ENCODE measurements around the gene BZW2. TPM values are rescaled to one million over a fixed set of nuclear protein-coding genes. Genes with fewer than 3 reads are reported as not detected.
A peak's percentile ranks its signal among the peaks of the same experiment; 100 is the strongest.

The BZW2 gene
- total and polyA plus RNA-seq, 4 donors: 32.4 to 53.7 (median 46.1) TPM

GRCh38 chr7:16753102-16753931 is 107.3 kb downstream of the BZW2 start, which contains the start of gene TSPAN13:
TSPAN13 (plus strand) TSS chr7:16753755; CDS start chr7:16753968, 213 bp downstream.
- ATAC-seq (ENCODE audit: insufficient read depth, low FRiP score) (peak; percentile 93), DNase-seq (peak; percentile 83 to 90 (median 87))
- 3 to 4% methylated on average over 40 to 48 of the region's 48 CpGs for WGBS, 2 donors
- peaks cover 0 to 3% (median 0%) of the 10 kb centered on the region in 3 donors for H3K27me3 ChIP-seq (ENCODE audit: control insufficient read depth in 3 of 3, insufficient read depth in 3 of 3, low read length in 2 of 3)
- peak within 1 kb of the TSS; percentile 52 to 82 for H3K9ac ChIP-seq (ENCODE audit: insufficient read depth in 1 of 2, low read length in 2 of 2)
- TF ChIP-seq, protein P1, sequence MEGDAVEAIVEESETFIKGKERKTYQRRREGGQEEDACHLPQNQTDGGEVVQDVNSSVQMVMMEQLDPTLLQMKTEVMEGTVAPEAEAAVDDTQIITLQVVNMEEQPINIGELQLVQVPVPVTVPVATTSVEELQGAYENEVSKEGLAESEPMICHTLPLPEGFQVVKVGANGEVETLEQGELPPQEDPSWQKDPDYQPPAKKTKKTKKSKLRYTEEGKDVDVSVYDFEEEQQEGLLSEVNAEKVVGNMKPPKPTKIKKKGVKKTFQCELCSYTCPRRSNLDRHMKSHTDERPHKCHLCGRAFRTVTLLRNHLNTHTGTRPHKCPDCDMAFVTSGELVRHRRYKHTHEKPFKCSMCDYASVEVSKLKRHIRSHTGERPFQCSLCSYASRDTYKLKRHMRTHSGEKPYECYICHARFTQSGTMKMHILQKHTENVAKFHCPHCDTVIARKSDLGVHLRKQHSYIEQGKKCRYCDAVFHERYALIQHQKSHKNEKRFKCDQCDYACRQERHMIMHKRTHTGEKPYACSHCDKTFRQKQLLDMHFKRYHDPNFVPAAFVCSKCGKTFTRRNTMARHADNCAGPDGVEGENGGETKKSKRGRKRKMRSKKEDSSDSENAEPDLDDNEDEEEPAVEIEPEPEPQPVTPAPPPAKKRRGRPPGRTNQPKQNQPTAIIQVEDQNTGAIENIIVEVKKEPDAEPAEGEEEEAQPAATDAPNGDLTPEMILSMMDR (IDR thresholded peaks at IDR 0.05; ENCODE audit: control extremely low read depth, extremely low read depth): no peak
- no peaks in the 10 kb centered on the region for H3K36me3 ChIP-seq (ENCODE audit: control insufficient read depth in 4 of 4, insufficient read depth in 4 of 4, low read length in 4 of 4)
- H3K4me3 ChIP-seq: peak within 1 kb of the TSS; percentile 45
- peak within 1 kb of the TSS; percentile 21 to 83 for H3K27ac ChIP-seq (ENCODE audit: low read depth in 1 of 2, low read length in 1 of 2)
- H3K4me1 ChIP-seq (ENCODE audit: control insufficient read depth in 5 of 5, insufficient read depth in 5 of 5, low read length in 5 of 5): peaks cover 0 to 4% (median 0%) of the 10 kb centered on the region in 5 donors
- no peaks in the 10 kb centered on the region for H3K9me3 ChIP-seq (ENCODE audit: control insufficient read depth in 4 of 4, insufficient read depth in 3 of 4, low read length in 3 of 4)

DNA sequence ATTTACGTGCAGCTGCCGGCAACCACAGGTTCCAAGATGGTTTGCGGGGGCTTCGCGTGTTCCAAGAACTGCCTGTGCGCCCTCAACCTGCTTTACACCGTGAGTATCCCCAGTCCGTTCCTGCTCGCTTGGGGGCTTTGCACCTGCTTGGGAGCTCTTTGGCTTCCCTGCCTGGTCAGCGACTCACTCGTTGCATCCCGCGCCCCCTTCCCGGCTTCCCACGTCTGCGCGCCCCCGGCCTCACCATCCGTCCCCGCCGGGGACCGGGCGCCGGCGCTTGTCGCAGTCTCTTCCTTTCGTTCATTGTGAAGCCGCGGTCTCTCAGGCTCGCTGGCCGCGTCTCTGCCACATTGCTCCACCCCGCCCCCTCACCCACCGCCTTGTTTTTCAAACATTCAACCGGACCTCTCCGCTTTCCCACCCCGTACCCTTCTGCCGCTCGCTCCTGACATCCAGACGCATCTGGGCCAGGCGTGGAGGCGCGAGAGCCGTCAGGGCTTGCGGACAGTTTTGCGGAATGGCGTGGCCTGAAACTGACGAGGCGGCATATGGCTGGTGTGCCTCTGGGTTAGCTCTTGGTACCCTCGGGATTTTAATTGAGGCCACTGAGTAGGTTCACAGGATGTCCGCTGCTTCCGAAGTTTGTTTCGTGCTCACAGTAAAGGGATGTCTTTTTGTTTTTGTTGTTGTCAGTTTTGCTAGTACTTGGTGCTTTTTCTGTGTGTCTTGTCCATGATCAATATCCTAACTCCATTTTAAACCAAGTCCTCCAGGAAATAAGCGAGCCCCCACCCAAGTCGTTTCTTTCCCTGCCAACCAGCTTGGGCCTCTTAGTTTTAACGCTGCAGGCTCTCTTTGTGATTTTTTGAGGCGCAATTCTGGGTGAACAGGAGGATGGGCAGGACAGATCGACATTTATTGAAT is 108.2 kb downstream of the BZW2 start:
- Histone ChIP-seq H3K27me3 (ENCODE audit: control insufficient read depth in 3 of 3, insufficient read depth in 3 of 3, low read length in 2 of 3) (peaks cover 0 to 3% (median 0%) of the 10 kb centered on the region in 3 donors), H3K9me3 (ENCODE audit: control insufficient read depth in 4 of 4, insufficient read depth in 3 of 4, low read length in 3 of 4) (peaks cover 0 to 1% (median 0%) of the 10 kb centered on the region in 4 donors), H3K36me3 (ENCODE audit: control insufficient read depth in 4 of 4, insufficient read depth in 4 of 4, low read length in 4 of 4) (no peaks in the 10 kb centered on the region), H3K27ac (ENCODE audit: low read depth in 1 of 2, low read length in 1 of 2) (peak overlapping the region; percentile 21 to 83), H3K4me1 (ENCODE audit: control insufficient read depth in 5 of 5, insufficient read depth in 5 of 5, low read length in 5 of 5) (peaks cover 0 to 4% (median 0%) of the 10 kb centered on the region in 5 donors), H3K9ac (ENCODE audit: insufficient read depth in 1 of 2, low read length in 2 of 2) (peak overlapping the region; percentile 52 to 82), H3K4me3 (peak overlapping the region; percentile 45)
- 2 to 4% methylated on average over 58 of the region's 58 CpGs for WGBS, 2 donors
- DNase-seq: peak; percentile 58 to 67 (median 66)
- TF ChIP-seq, protein P1 (IDR thresholded peaks at IDR 0.05; ENCODE audit: control extremely low read depth, extremely low read depth): no peak
- ATAC-seq (ENCODE audit: insufficient read depth, low FRiP score): peak; percentile 24

- peaks cover 0 to 3% (median 0%) of the 10 kb centered on the region in 3 donors for H3K27me3 ChIP-seq (ENCODE audit: control insufficient read depth in 3 of 3, insufficient read depth in 3 of 3, low read length in 2 of 3)
- H3K9ac ChIP-seq (ENCODE audit: insufficient read depth in 1 of 2, low read length in 2 of 2): peak overlapping the region in 1 of 2 donors; percentile 52
- ATAC-seq (ENCODE audit: insufficient read depth, low FRiP score) (no peak), DNase-seq (no peak)
- TF ChIP-seq, protein P1 (IDR thresholded peaks at IDR 0.05; ENCODE audit: control extremely low read depth, extremely low read depth): no peak
- H3K36me3 ChIP-seq (ENCODE audit: control insufficient read depth in 4 of 4, insufficient read depth in 4 of 4, low read length in 4 of 4): no peaks in the 10 kb centered on the region
- H3K27ac ChIP-seq (ENCODE audit: low read depth in 1 of 2, low read length in 1 of 2): peak overlapping the region in 1 of 2 donors; percentile 83
- H3K9me3 ChIP-seq (ENCODE audit: control insufficient read depth in 4 of 4, insufficient read depth in 3 of 4, low read length in 3 of 4): peaks cover 0 to 1% (median 0%) of the 10 kb centered on the region in 4 donors
- peak overlapping the region; percentile 33 for H3K4me3 ChIP-seq
- WGBS, 2 donors: 20 to 36% methylated on average over 6 of the region's 6 CpGs
- H3K4me1 ChIP-seq (ENCODE audit: control insufficient read depth in 5 of 5, insufficient read depth in 5 of 5, low read length in 5 of 5): peaks cover 0 to 4% (median 0%) of the 10 kb centered on the region in 5 donors
Observed at GRCh38 chr7:16754856-16755317, 108.9 kb downstream of the BZW2 start.
